Natural killer cell (primary cell): ENCODE results near the gene IBA57. TPM values are rescaled to one million over a fixed set of nuclear protein-coding genes. Genes with fewer than 3 reads are reported as not detected.
"Not testable (repeated sequence)": the region's sequence is repeated elsewhere in the genome, so short reads cannot be mapped to it uniquely, and the experiment has no call there.

Experiments
- ATAC-seq, 3 donors: fragments of 150-1000 bp in 2 of 3; fragments of 200-7000 bp in 1 of 3; cut with Tn5 transposase; 1 replicate in 1 of 3; 2 replicates in 2 of 3; pipeline ENCODE4 v1.10.0; 2021; ENCODE audit warnings: mild to moderate bottlenecking in 2 of 3, moderate library complexity in 2 of 3
- DNase-seq, 2 donors: peaks; one replicate each; pipeline versions ENCODE4 v3.0.0 to v3.0.0-alpha.2; 2013 to 2021; ENCODE audit warnings: mixed read lengths in 1 of 2
- H3K27ac ChIP-seq: one replicate; pipeline ENCODE4 v1.5.1; 2013; ENCODE audit warnings: mild to moderate bottlenecking, low read length
- H3K27me3 ChIP-seq: one replicate; pipeline ENCODE4 v1.6.1; 2013; ENCODE audit warnings: low read length; ENCODE audit not compliant: control insufficient read depth, insufficient read depth
- H3K36me3 ChIP-seq: one replicate; pipeline ENCODE4 v1.6.1; 2013; ENCODE audit warnings: low read length; ENCODE audit not compliant: control insufficient read depth, insufficient read depth
- H3K4me1 ChIP-seq: one replicate; pipeline ENCODE4 v1.6.1; 2013; ENCODE audit warnings: low read length; ENCODE audit not compliant: control insufficient read depth, insufficient read depth
- H3K4me3 ChIP-seq: one replicate; pipeline ENCODE4 v1.5.1; 2013; ENCODE audit warnings: low read length
- H3K9me3 ChIP-seq: one replicate; pipeline ENCODE4 v1.6.1; 2013; ENCODE audit warnings: low read length; ENCODE audit not compliant: control insufficient read depth, insufficient read depth
- H3K27ac Mint-ChIP-seq, 2 donors: one replicate each; pipeline ENCODE4 v1.8.0; 2022; ENCODE audit warnings: mild to moderate bottlenecking in 2 of 2, mixed read lengths in 2 of 2, moderate library complexity in 1 of 2
- H3K27me3 Mint-ChIP-seq, 2 donors: one replicate each; pipeline ENCODE4 v1.8.0; 2022; ENCODE audit warnings: low read depth in 2 of 2, mixed read lengths in 2 of 2
- H3K36me3 Mint-ChIP-seq: one replicate; pipeline ENCODE4 v1.8.0; 2022; ENCODE audit warnings: mixed read lengths
- H3K4me1 Mint-ChIP-seq, 2 donors: one replicate each; pipeline ENCODE4 v1.8.0; 2022; ENCODE audit warnings: mixed read lengths in 2 of 2
- H3K4me3 Mint-ChIP-seq: one replicate; pipeline ENCODE4 v1.8.0; 2022; ENCODE audit warnings: mild to moderate bottlenecking, moderate library complexity, mixed read lengths
- H3K9me3 Mint-ChIP-seq, 2 donors: one replicate each; pipeline ENCODE4 v1.8.0; 2022; ENCODE audit warnings: mixed read lengths in 2 of 2
- CTCF ChIP-seq: fragments of 200-600 bp; IDR thresholded peaks from one replicate; pipeline ENCODE4 v1.8.0; 2022; ENCODE audit warnings: antibody characterized with exemption
- WGBS: methylation state at CpG from one replicate; pipeline ENCODE4 v1.1.7; 2013; ENCODE audit warnings: missing lambda C conversion rate; ENCODE audit not compliant: insufficient coverage; 5-methylcytosine and 5-hydroxymethylcytosine counted together
- intact Hi-C: fragments of 100-400 bp; cut with micrococcal nuclease; formaldehyde crosslinking; loops from one replicate; pipeline ENCODE4 v1.14.2; 2022
- total RNA-seq, 4 donors: library from RNA; stranded (reverse); fragments of 120-200 nt in 1 of 4; gene quantifications; one replicate each; pipeline versions ENCODE4 v1.2.3 to v1.2.4, GENCODE V29; 2013 to 2022

Gene IBA57
- total RNA-seq, 3 donors from 2014 or later (not counting 1 experiment from before 2014, with no cell fraction given) = 13.3 to 14.1 (median 13.8) TPM

GRCh38 chr1:228226141-228226874 lies 60.7 kb downstream of the IBA57 start:
- no peak for DNase-seq
- H3K36me3 ChIP-seq = no peaks in the 10 kb centered on the region
- Mint-ChIP-seq H3K4me3 (no peak overlapping the region), H3K36me3 (no peaks in the 10 kb centered on the region), H3K27ac (no peak overlapping the region), H3K27me3 (no peaks in the 10 kb centered on the region), H3K9me3 (no peaks in the 10 kb centered on the region), H3K4me1 (no peaks in the 10 kb centered on the region)
- intact Hi-C loops = no loop called here
- ATAC-seq = no peak
- H3K4me3 ChIP-seq = no peak overlapping the region
- no peaks in the 10 kb centered on the region for H3K27me3 ChIP-seq
- no peak for TF ChIP-seq CTCF
- no peaks in the 10 kb centered on the region for H3K9me3 ChIP-seq
- WGBS = 83% methylated on average over 7 of the region's 7 CpGs
- no peak overlapping the region for H3K27ac ChIP-seq
- no peaks in the 10 kb centered on the region for H3K4me1 ChIP-seq

- 88% methylated on average over 10 of the region's 10 CpGs for WGBS
- Mint-ChIP-seq H3K9me3 (no peaks in the 10 kb centered on the region), H3K27me3 (no peaks in the 10 kb centered on the region), H3K27ac (no peak overlapping the region), H3K36me3 (no peaks in the 10 kb centered on the region), H3K4me3 (no peak overlapping the region), H3K4me1 (no peaks in the 10 kb centered on the region)
- no peak for ATAC-seq
- Histone ChIP-seq H3K4me3 (no peak overlapping the region), H3K36me3 (no peaks in the 10 kb centered on the region), H3K9me3 (no peaks in the 10 kb centered on the region), H3K27ac (no peak overlapping the region), H3K4me1 (no peaks in the 10 kb centered on the region), H3K27me3 (no peaks in the 10 kb centered on the region)
- intact Hi-C loops = no loop called here
- TF ChIP-seq CTCF = no peak
- no peak for DNase-seq
Observed at GRCh38 chr1:228226956-228227791, 61.6 kb downstream of the IBA57 start.

- H3K4me1 Mint-ChIP-seq, H3K9me3 Mint-ChIP-seq, H3K4me3 Mint-ChIP-seq, H3K27ac Mint-ChIP-seq, H3K4me3 ChIP-seq, H3K27me3 Mint-ChIP-seq, H3K4me1 ChIP-seq, H3K9me3 ChIP-seq, H3K27me3 ChIP-seq, ATAC-seq, H3K36me3 Mint-ChIP-seq, H3K36me3 ChIP-seq, DNase-seq, intact Hi-C loops, H3K27ac ChIP-seq: not testable (repeated sequence)
- WGBS = 91% methylated on average over 5 of the region's 5 CpGs
Observed at GRCh38 chr1:228228147-228228546, 62.5 kb downstream of the IBA57 start.

- H3K4me1 ChIP-seq = no peaks in the 10 kb centered on the region
- Mint-ChIP-seq H3K4me1 (no peaks in the 10 kb centered on the region), H3K4me3 (no peak overlapping the region), H3K27ac (no peak overlapping the region), H3K36me3 (peaks cover 11% of the 10 kb centered on the region), H3K27me3 (no peaks in the 10 kb centered on the region), H3K9me3 (no peaks in the 10 kb centered on the region)
- 81% methylated on average over 4 of the region's 5 CpGs for WGBS
- no peak for DNase-seq
- H3K9me3 ChIP-seq = no peaks in the 10 kb centered on the region
- no peaks in the 10 kb centered on the region for H3K36me3 ChIP-seq
- ATAC-seq = no peak
- H3K27me3 ChIP-seq = no peaks in the 10 kb centered on the region
- no peak overlapping the region for H3K4me3 ChIP-seq
- H3K27ac ChIP-seq = no peak overlapping the region
- no peak for TF ChIP-seq CTCF
- intact Hi-C loops = no loop called here
Observed at GRCh38 chr1:228228601-228229074, 63.0 kb downstream of the IBA57 start.
